ENCODE results near the gene UBAC2.

The UBAC2 gene

GRCh38 chr13:99313501-99313900, 112.8 kb downstream of the UBAC2 start:
- peak; percentile 55 for DNase-seq (ENCODE audit: low spot score)

- DNase-seq (ENCODE audit: low spot score), result no peak
Measured at GRCh38 chr13:99313941-99314340, 113.3 kb downstream of the UBAC2 start.

DNA sequence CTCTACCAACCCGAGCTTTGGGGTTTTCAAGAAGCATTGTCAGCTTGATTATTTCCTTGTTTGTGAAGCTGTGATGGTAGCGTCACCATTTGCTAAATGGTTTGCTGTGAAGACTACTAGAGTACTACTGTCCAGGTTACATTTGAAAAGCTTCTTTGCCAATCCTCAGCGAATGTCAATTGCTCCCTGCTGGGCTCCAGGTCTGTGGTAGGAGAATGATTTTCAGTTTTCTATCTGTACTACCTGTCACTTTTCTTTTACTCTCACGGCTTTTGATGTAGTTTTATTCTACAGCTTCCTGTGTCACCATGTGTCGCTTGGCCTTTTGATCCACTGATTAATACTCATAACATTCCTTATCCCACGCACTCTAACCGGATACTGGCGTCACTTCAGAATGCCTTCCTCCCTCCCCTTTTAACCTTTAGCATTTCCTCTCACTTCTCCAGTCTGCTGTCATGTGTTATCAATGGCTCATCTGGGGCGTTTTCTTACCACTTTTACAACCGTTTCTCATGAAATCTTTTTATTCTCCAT, 114.1 kb downstream of the UBAC2 start:
- DNase-seq (ENCODE audit: low spot score), result no peak

GRCh38 chr13:99315186-99315585, 114.5 kb downstream of the UBAC2 start:
- DNase-seq (ENCODE audit: low spot score), result no peak

DNA sequence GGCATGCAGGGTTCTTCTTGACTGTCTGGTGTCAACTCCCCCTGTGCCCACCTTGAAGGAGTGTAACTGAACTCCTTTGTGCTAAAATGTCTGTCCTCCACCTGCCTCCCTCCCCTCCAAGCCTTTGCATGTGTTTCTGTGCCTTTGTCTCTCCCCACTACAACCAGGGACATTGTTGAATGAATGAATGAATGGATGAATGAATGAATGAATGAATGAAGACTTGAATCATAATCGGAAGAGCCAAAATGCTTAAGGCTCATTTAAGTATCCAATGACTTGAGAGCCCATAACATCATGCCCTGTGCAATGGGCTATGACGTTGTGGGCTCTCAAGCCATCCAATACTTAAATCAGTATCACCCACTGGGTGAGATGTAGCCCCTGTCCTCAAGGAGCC, 115.6 kb downstream of the UBAC2 start:
- DNase-seq (ENCODE audit: low spot score), result no peak

- DNase-seq (ENCODE audit: low spot score), result no peak
Measured at GRCh38 chr13:99316657-99317256, 116.1 kb downstream of the UBAC2 start.

DNA sequence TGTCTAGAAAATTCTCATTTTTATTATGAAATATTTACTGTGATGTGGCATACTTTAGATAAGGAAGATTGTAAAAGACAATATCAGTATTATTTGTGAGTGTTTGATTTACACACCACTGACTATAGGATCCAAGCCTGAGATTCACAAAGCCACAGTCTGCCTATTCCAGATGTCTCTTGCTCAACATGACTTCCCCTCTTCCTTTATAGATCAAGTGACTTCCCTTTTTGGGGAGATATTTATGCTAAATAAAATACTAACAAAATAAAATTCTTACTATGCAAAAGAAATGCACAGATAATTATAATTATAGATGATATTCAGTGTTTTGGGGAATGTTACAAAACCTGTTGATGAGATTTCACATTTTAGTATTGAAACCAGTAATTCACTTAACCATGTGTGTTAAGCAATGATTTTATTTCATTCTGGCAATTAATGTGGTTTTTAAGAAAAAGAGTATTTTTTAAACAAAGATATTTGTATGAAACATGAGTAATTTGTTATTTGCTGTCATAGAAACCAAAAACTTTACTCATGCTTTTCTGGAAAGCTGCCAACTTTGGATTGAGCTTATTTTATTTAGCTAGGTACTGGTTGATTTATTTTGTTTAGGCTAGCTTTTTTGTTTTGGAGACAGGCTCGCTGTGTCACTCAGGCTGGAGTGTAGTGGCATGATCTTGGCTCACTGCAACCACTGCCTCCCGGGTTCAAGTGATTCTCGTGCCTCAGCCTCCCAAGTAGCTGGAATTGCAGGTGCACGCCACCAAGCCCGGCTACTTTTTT, 120.2 kb downstream of the UBAC2 start:
- DNase-seq (ENCODE audit: low spot score), result no peak

GRCh38 chr13:99321709-99322108, 121.1 kb downstream of the UBAC2 start:
- no peak for DNase-seq (ENCODE audit: low spot score)

- no peak for DNase-seq (ENCODE audit: low spot score)
Measured at GRCh38 chr13:99322297-99323103, 121.8 kb downstream of the UBAC2 start.

GRCh38 chr13:99323488-99323887, 122.8 kb downstream of the UBAC2 start:
- no peak for DNase-seq (ENCODE audit: low spot score)

DNA sequence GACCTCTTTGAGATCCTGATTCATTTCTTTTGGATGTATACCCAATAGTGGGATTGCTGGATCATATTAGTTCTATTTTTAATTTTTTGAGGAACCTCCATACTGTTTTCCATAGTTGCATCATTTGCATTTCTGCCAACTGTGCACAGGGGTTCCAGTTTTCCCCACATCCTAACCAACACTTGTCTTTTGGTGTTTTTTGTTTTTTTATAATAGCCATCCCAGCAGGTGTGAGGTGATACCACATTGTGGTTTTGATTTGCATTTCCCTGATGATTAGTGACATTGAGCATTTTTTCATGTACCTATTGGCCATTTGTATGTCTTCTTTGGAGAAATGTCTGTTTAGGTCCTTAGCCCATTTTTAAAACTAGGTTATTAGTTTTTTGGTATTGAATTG, 125.4 kb downstream of the UBAC2 start:
- DNase-seq (ENCODE audit: low spot score), result no peak

- DNase-seq (ENCODE audit: low spot score), result no peak
Measured at GRCh38 chr13:99327126-99327525, 126.5 kb downstream of the UBAC2 start.

DNA sequence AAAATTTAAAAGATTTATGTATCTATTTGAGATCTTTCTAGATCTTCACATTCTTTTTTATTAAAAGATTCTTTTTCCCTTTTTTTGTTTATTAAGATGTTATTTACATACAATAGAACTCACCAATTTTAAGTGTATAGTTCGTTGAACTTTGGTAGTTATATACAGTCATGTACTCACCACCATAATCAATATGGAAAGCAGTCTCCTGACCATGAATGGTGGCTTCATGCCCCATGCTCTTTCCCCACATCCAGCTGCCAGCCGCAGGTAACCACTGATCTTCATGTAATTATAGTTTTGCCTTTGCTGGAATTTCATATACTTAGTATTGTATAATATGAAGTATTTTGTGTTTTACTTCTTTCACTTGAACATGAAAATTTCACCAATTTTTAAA, 127.1 kb downstream of the UBAC2 start:
- DNase-seq (ENCODE audit: low spot score), result no peak

DNA sequence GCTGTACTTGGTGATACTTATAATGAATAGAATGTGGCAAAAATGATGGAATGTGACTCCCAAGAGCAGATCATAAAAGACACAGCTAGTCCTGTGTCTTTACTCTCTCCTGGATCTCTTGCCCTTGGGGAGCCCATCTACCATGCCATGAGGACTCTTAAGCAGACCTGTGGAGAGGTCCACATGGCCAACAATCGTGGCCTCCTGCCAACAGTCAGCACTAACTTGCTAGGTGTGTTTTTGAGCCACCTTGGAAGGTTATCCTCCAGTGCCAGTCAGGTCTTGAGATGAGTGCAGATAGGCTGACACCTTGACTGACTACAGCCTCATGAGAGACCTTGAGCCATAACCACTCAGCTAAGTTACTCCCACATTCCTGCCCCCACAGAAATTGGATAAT, 128.8 kb downstream of the UBAC2 start:
- DNase-seq (ENCODE audit: low spot score), result no peak

GRCh38 chr13:99330942-99331341, 130.3 kb downstream of the UBAC2 start:
- DNase-seq (ENCODE audit: low spot score), result no peak

GRCh38 chr13:99331881-99332293, 131.2 kb downstream of the UBAC2 start:
- no peak for DNase-seq (ENCODE audit: low spot score)

DNA sequence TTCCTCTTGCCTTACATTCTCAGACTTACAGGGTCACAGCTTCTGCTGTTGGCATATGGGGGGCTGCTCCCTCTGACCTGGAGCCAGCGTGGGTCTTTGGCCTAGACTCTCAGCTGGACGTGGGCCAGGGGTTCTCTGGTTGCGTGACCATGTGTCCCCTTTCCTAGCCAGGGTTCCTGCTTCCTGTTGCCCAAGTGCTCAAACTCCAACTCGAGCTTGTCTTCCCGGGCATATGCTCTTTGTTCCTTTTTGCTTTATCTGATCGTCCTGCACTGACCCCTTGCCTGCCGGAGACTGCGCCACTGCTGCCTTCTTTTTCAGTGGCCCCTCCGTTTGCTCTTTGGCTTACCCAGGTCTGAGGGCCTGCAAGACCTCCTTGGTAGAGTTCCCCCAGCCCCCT, 131.8 kb downstream of the UBAC2 start:
- DNase-seq (ENCODE audit: low spot score), result no peak

DNA sequence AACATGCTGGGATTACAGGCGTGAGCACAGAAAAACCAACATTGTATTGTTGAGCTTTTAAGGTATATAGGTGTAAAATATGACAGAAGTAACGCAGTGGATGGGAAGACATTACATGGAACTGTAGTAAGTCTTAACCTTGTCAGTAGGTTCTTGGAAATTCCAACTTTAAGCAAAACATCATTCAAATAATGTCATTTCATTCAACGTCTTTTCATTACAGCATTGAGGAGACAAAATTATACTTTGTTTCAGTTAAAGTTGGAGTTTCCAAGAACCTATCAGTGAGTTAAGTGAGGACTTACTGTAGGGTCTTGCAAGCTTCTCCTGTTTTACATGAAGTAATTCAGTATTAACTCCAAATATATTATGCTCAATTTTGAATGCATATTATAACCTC, 133.6 kb downstream of the UBAC2 start:
- no peak for DNase-seq (ENCODE audit: low spot score)

- no peak for DNase-seq (ENCODE audit: low spot score)
Measured at GRCh38 chr13:99335087-99335486, 134.4 kb downstream of the UBAC2 start.

GRCh38 chr13:99335603-99336002, 134.9 kb downstream of the UBAC2 start:
- DNase-seq (ENCODE audit: low spot score), result no peak

DNA sequence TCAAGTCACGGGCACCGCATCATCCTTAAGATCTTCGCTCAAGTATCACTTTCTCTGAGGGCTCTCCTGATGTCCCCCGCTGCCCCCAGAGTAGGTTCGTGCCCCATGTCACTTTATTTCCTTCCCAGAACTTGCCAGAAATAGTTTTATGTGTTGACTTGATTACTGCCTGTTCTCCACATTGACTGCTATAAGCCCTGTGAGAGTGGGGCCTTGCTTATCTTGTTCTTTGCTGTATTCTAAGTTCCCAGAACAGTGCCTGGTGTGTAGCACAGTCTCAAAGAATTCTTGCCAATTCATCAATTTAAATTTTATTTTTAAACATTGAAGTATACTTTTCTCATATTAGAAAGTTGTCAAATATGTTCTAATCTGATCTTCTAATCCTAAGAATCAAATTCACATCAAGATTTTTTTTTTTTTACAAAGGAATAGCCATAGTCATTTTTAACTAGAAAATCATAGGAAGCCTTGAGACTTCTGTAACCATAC, 138.6 kb downstream of the UBAC2 start:
- no peak for DNase-seq (ENCODE audit: low spot score)

DNA sequence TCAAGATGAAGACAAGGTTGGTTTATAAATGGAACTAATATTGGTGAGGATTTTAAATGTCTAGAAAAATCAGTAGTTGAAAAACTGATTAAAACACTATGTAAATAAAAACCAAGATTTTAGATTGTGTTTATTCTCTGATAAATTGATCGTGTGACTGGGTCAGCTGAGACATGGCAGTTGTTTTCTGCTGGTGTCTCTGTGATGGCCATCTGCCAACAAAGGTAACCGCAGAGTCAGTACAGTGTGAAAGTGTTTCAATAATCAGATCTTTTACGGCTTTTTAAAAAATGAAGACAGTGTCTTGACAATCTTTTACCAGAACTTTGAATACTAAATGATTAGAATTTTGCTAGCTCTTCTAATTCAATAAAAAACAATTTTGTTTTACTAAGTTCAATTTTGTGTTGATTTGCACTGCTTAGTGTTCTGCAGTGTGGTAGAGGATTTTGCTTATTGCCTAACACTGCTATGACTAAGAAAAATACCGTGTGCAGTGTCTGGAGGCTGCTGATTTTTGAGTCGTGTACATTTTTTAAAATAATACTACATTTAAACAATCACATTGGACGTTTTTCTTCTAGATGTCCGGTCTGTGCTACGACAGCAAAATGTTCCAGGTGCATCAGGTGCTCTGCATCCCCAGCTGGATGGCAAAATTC, 139.2 kb downstream of the UBAC2 start:
- DNase-seq (ENCODE audit: low spot score), result no peak
